HCEC 1CT (cell line): Measurements from ENCODE around the gene NRXN3.

ENCODE experiments used
- DNase-seq: peaks from one replicate; pipeline ENCODE4 v3.0.0-alpha.2; 2017

NRXN3 gene

GRCh38 chr14:79571366-79571765 lies 1401.2 kb downstream of the NRXN3 start:
- DNase-seq = no peak

- DNase-seq = no peak
Measured at GRCh38 chr14:79573486-79573885, 1403.3 kb downstream of the NRXN3 start.

GRCh38 chr14:79575032-79575431 lies 1404.9 kb downstream of the NRXN3 start:
- no peak for DNase-seq

- no peak for DNase-seq
Measured at GRCh38 chr14:79576424-79576823, 1406.3 kb downstream of the NRXN3 start.

GRCh38 chr14:79578470-79578869 lies 1408.3 kb downstream of the NRXN3 start:
- no peak for DNase-seq

GRCh38 chr14:79580414-79580813 lies 1410.2 kb downstream of the NRXN3 start:
- no peak for DNase-seq

- DNase-seq = no peak
Measured at GRCh38 chr14:79580906-79581305, 1410.7 kb downstream of the NRXN3 start.

GRCh38 chr14:79581912-79582576 lies 1411.9 kb downstream of the NRXN3 start:
- peak; percentile 63 for DNase-seq

GRCh38 chr14:79583738-79584408 lies 1413.7 kb downstream of the NRXN3 start:
- DNase-seq = peak; percentile 77

GRCh38 chr14:79584679-79585078 lies 1414.5 kb downstream of the NRXN3 start:
- peak; percentile 96 for DNase-seq

GRCh38 chr14:79585845-79586244 lies 1415.7 kb downstream of the NRXN3 start:
- peak; percentile 43 for DNase-seq

- no peak for DNase-seq
Measured at GRCh38 chr14:79586416-79586815, 1416.2 kb downstream of the NRXN3 start.

GRCh38 chr14:79586989-79587598 lies 1416.9 kb downstream of the NRXN3 start:
- no peak for DNase-seq

- DNase-seq = no peak
Measured at GRCh38 chr14:79587875-79588274, 1417.7 kb downstream of the NRXN3 start.

- no peak for DNase-seq
Measured at GRCh38 chr14:79588398-79588797, 1418.2 kb downstream of the NRXN3 start.

GRCh38 chr14:79596551-79596950 lies 1426.4 kb downstream of the NRXN3 start:
- peak; percentile 75 for DNase-seq

- peak; percentile 49 for DNase-seq
Measured at GRCh38 chr14:79597566-79597965, 1427.4 kb downstream of the NRXN3 start.

GRCh38 chr14:79598339-79598738 lies 1428.2 kb downstream of the NRXN3 start:
- DNase-seq = peak; percentile 81

- DNase-seq = no peak
Measured at GRCh38 chr14:79599239-79599638, 1429.1 kb downstream of the NRXN3 start.

GRCh38 chr14:79600406-79600805 lies 1430.2 kb downstream of the NRXN3 start:
- no peak for DNase-seq

GRCh38 chr14:79601579-79601978 lies 1431.4 kb downstream of the NRXN3 start:
- no peak for DNase-seq

- DNase-seq = no peak
Measured at GRCh38 chr14:79602045-79602444, 1431.9 kb downstream of the NRXN3 start.

GRCh38 chr14:79602742-79603141 lies 1432.6 kb downstream of the NRXN3 start:
- no peak for DNase-seq

- no peak for DNase-seq
Measured at GRCh38 chr14:79605849-79606248, 1435.7 kb downstream of the NRXN3 start.
